AG09319 (cell line): ENCODE measurements around the gene KRTAP10-12.

Experiments
- DNase-seq: peaks from one replicate; pipeline ENCODE4 v3.0.0-alpha.2; 2010; ENCODE audit warnings: low read depth; ENCODE audit errors: extremely low read depth
- TF ChIP-seq, protein P1 (sequence below): IDR thresholded peaks from 2 replicates; pipeline ENCODE4 v1.5.1; 2011; ENCODE audit warnings: low read depth, mild to moderate bottlenecking, inconsistent platforms, low read length, moderate library complexity

Gene KRTAP10-12

GRCh38 chr21:44728716-44729115, 31.7 kb downstream of the KRTAP10-12 start:
- no peak for DNase-seq

DNA sequence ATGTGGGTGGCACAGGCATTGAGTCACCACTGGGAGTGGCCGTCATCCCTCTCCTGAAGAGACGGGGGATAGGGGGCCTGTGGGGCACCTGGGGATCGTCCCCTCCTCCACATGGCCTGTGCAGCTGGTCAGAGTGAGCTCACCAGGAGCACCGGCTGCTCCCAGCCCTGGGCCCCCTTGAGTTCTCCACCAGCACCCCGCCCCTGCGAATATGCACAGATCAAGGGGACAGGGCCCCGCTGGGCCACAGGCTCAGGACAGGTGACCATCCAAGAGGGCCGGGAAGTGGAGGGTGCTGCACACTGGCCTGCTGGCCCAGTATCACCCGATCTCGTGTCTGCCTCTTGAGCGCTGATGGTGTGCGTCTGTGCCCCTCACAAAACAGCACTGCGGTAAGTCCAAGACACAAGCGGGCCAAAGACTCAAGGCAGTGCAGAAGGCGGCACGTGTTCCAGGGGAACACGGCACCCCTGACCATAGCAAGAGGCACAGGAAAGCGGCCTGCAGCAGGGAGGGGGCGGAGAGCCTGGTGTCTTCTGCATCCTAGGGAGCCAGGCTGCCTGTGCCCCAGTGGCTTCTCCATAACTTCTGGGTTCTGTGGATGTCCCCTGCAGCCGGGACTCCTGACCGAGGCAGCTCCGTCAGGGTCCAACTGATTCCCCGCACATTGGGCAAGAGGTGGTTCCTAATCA, 32.5 kb downstream of the KRTAP10-12 start:
- no peak for DNase-seq
- TF ChIP-seq, protein P1, sequence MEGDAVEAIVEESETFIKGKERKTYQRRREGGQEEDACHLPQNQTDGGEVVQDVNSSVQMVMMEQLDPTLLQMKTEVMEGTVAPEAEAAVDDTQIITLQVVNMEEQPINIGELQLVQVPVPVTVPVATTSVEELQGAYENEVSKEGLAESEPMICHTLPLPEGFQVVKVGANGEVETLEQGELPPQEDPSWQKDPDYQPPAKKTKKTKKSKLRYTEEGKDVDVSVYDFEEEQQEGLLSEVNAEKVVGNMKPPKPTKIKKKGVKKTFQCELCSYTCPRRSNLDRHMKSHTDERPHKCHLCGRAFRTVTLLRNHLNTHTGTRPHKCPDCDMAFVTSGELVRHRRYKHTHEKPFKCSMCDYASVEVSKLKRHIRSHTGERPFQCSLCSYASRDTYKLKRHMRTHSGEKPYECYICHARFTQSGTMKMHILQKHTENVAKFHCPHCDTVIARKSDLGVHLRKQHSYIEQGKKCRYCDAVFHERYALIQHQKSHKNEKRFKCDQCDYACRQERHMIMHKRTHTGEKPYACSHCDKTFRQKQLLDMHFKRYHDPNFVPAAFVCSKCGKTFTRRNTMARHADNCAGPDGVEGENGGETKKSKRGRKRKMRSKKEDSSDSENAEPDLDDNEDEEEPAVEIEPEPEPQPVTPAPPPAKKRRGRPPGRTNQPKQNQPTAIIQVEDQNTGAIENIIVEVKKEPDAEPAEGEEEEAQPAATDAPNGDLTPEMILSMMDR: no peak

More at GRCh38 chr21:44728716-44729115, 31.7 kb downstream of the KRTAP10-12 start:
- TF ChIP-seq, protein P1: no peak

- TF ChIP-seq, protein P1: no peak
- no peak for DNase-seq
Measured at GRCh38 chr21:44730028-44730395, 33.0 kb downstream of the KRTAP10-12 start.

DNA sequence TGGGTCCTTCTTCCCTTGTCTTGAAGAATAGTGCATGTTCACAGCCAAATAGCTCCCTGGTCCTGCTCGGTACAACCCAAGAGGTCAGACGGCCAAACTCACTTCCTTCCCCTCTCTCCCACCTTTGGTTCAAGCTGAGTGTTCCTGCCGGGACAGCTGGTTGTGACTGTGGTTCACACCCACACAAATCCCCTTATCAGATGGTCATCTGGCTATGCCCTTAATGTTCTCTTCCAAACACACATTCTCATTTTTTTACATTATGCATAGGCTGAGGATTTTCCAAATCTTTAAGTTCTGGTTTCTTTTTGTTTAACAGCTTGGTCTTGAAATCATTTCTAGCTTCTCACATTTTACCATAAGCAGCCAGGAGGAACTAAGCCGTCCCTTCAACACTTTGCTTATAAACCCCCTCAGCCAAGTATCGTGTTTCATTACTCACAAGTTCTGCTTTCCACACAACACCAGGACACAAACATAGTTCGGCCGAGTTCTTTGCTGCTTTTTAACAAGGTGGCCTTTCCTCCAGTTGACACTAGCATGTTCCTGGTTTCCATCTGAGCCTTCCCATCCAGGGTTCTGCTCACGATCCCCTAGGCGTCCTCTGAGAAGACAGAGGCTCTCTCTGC, 34.1 kb downstream of the KRTAP10-12 start:
- DNase-seq: no peak
- TF ChIP-seq, protein P1: no peak

DNA sequence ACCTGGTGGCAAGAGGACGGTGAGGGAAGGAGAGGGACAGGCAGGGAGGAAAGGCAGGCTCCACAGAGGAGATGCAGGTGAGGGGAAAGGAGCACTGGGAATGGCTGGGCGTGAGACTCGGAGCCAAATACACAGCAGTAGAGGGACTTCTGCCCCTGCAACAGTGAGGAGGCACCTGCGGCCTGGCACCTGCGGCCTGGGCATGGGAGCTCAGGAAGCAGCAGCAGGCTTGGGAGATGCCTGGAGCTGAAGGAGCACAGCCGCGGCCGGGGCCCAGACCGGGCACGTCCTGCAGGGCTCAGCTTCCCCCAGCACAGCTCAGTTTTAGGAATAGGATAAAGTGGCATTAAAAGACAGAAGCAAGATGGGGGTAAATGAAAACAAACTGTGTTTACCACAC, 35.3 kb downstream of the KRTAP10-12 start:
- DNase-seq: no peak
- TF ChIP-seq, protein P1: no peak

DNA sequence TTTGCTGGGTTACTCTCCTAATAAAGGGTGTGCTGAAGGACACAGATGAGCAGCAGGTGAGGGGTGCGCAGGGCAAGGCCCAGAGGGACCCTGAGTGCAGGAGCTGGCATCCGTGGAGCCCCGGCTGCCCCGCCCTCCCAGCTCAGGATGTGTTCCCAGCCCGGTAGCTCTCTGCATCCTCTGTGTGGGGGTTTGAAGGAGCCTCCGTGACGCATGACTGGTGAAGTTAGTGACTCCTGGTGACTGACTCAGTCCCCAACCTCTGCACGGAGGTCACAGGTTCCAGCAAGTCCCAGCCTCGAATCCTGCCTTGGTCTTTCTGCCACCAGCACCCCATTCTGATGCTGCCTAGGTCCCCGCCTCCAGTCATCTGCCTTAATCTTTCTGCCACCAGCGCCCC, 36.0 kb downstream of the KRTAP10-12 start:
- DNase-seq: no peak
- TF ChIP-seq, protein P1: no peak

GRCh38 chr21:44734026-44734745, 37.2 kb downstream of the KRTAP10-12 start:
- TF ChIP-seq, protein P1: no peak
- DNase-seq: no peak
